H1 (cell line): ENCODE data around the gene RUFY1.

Experiments
- CBX8 ChIP-seq: fragments of 300-800, 300-1000 bp; sonication (generic); IDR thresholded peaks from 2 replicates; pipeline ENCODE4 v1.7.1; 2016; ENCODE audit warnings: low read depth, low read length, borderline replicate concordance
- CHD2 ChIP-seq: IDR thresholded peaks from 2 replicates; pipeline ENCODE4 v1.6.1; 2012; ENCODE audit warnings: low read length, improper control_type of control experiment
- CTCF ChIP-seq, 3 experiments: IDR thresholded peaks; 1 replicate in 2 of 3; 2 replicates in 1 of 3; pipeline versions ENCODE4 v1.5.1 to v1.6.1; 2011; ENCODE audit warnings: low read length in 3 of 3, mild to moderate bottlenecking in 3 of 3, inconsistent platforms in 2 of 3, low read depth in 1 of 3, moderate library complexity in 1 of 3; ENCODE audit not compliant: insufficient read depth in 1 of 3; ENCODE audit errors: control extremely low read depth in 1 of 3
- EP300 ChIP-seq, 2 experiments: IDR thresholded peaks; 1 replicate in 1 of 2; 2 replicates in 1 of 2; pipeline ENCODE4 v1.6.1; 2011 to 2012; ENCODE audit warnings: low read depth in 2 of 2, low read length in 2 of 2, mild to moderate bottlenecking in 2 of 2, borderline replicate concordance in 1 of 2, inconsistent platforms in 1 of 2, moderate library complexity in 1 of 2
- EZH2 ChIP-seq: fragments of 200-600 bp; sonication (generic); IDR thresholded peaks from 2 replicates; pipeline ENCODE4 v1.7.1; 2012; ENCODE audit warnings: low read depth, mild to moderate bottlenecking, moderate library complexity, low read length, inconsistent platforms; ENCODE audit not compliant: severe bottlenecking
- KDM1A ChIP-seq: fragments of 200-600, 300-600 bp; sonication (generic); IDR thresholded peaks from 2 replicates; pipeline ENCODE4 v1.7.1; 2016; ENCODE audit warnings: mild to moderate bottlenecking, low read length, borderline replicate concordance
- MAX ChIP-seq: IDR thresholded peaks from 2 replicates; pipeline ENCODE4 v1.6.1; 2012; ENCODE audit warnings: inconsistent platforms
- NRF1 ChIP-seq: IDR thresholded peaks from 2 replicates; pipeline ENCODE4 v1.6.1; 2011; ENCODE audit warnings: mild to moderate bottlenecking, low read depth, low read length, improper control_type of control experiment
- POLR2A ChIP-seq, 2 experiments: IDR thresholded peaks; 1 replicate in 1 of 2; 2 replicates in 1 of 2; pipeline ENCODE4 v1.6.1; 2011; ENCODE audit warnings: low read depth in 2 of 2, low read length in 2 of 2, mild to moderate bottlenecking in 2 of 2; ENCODE audit errors: control extremely low read depth in 1 of 2
- RAD21 ChIP-seq, 2 experiments: IDR thresholded peaks in 1 of 2; conservative IDR thresholded peaks in 1 of 2; 2 replicates each; pipeline ENCODE4 v1.6.1; 2011; ENCODE audit warnings: low read depth in 2 of 2, low read length in 2 of 2, improper control_type of control experiment in 1 of 2, inconsistent platforms in 1 of 2, mild to moderate bottlenecking in 1 of 2, moderate library complexity in 1 of 2
- RFX5 ChIP-seq: IDR thresholded peaks from 2 replicates; pipeline ENCODE4 v1.6.1; 2011; ENCODE audit warnings: low read depth, low read length, improper control_type of control experiment, borderline replicate concordance
- RXRA ChIP-seq: IDR thresholded peaks from 2 replicates; pipeline ENCODE4 v1.6.1; 2011; ENCODE audit warnings: low read depth, mild to moderate bottlenecking, low read length, moderate library complexity; ENCODE audit not compliant: insufficient read depth
- TCF12 ChIP-seq: IDR thresholded peaks from 2 replicates; pipeline ENCODE4 v1.6.1; 2011; ENCODE audit warnings: low read depth, mild to moderate bottlenecking, low read length

GRCh38 chr5:179648410-179648809, 98.1 kb downstream of the RUFY1 start:
- TF ChIP-seq TCF12, result no peak
- no peak for TF ChIP-seq CHD2
- no peak for TF ChIP-seq KDM1A
- no peak for TF ChIP-seq NRF1
- no peak for TF ChIP-seq RAD21 (IDR thresholded peaks at IDR 0.05 in 1 of 2, conservative IDR thresholded peaks at IDR 0.05 in 1 of 2; ENCODE audit: low read depth in 2 of 2, low read length in 2 of 2)
- TF ChIP-seq EP300 (IDR thresholded peaks at IDR 0.05; ENCODE audit: borderline replicate concordance in 1 of 2, low read depth in 2 of 2, low read length in 2 of 2), result no peak
- TF ChIP-seq CTCF (IDR thresholded peaks at IDR 0.05; ENCODE audit: control extremely low read depth in 1 of 3, insufficient read depth in 1 of 3, low read depth in 1 of 3, low read length in 3 of 3), result no peak
- TF ChIP-seq MAX, result no peak
- no peak for TF ChIP-seq POLR2A (IDR thresholded peaks at IDR 0.05; ENCODE audit: control extremely low read depth in 1 of 2, low read depth in 2 of 2, low read length in 2 of 2)
- no peak for TF ChIP-seq RXRA
- TF ChIP-seq RFX5, result no peak
- TF ChIP-seq EZH2, result no peak
- no peak for TF ChIP-seq CBX8
